HepG2 (cell line): ENCODE measurements around the gene CTCF. TPM values are rescaled to one million over a fixed set of nuclear protein-coding genes. Genes with fewer than 3 reads are reported as not detected.

Source experiments
- ATAC-seq: fragments of 200-7000 bp; cut with Tn5 transposase; 3 replicates; pipeline ENCODE4 v1.9.1; 2020; ENCODE audit warnings: mild to moderate bottlenecking, moderate library complexity
- BruUV-seq: library from RNA; stranded (reverse); fragments of 400-500 nt; replicated peaks from 2 replicates; lab custom pipeline; 2021; lab: Mats Ljungman, UMichigan
- CTCF ChIA-PET: fragments of 300-600 bp; formaldehyde crosslinking; extraction: SDS; loops from one replicate; lab custom pipeline; 2021; ENCODE audit warnings: low total read pairs, inconsistent platforms, low intra/inter-chr PET ratio; lab: Yijun Ruan, JAX
- POLR2A ChIA-PET: fragments of 350-600 bp; sonication (Branson Sonifier 250); formaldehyde crosslinking; loops from one replicate; lab custom pipeline; 2020; ENCODE audit warnings: antibody characterized with exemption, inconsistent platforms; lab: Yijun Ruan, JAX
- DNase-seq: peaks from one replicate; pipeline ENCODE4 v3.0.0-alpha.2; 2015; ENCODE audit warnings: low spot score
- FAIRE-seq: peaks from 3 replicates; lab custom pipeline; 2011; peaks lifted over from hg19 to GRCh38; lab: Jason Lieb, UNC
- H2AFZ ChIP-seq: one replicate; pipeline ENCODE4 v1.6.1; 2011; ENCODE audit warnings: low read length, inconsistent platforms
- H3K27ac ChIP-seq: fragments of 300-600 bp; 3 replicates; pipeline ENCODE4 v1.8.0; 2011; ENCODE audit warnings: mixed run types, mild to moderate bottlenecking, mixed read lengths, low read length, inconsistent platforms; ENCODE audit not compliant: insufficient read depth; ENCODE audit errors: extremely low read length
- H3K27me3 ChIP-seq, 2 experiments: fragments of 200-600 bp in 1 of 2; 2 replicates in 1 of 2; 3 replicates in 1 of 2; pipeline versions ENCODE4 v1.6.0 to v1.8.0; 2011; ENCODE audit warnings: low read length in 2 of 2, mild to moderate bottlenecking in 2 of 2, moderate library complexity in 2 of 2, inconsistent platforms in 1 of 2; ENCODE audit not compliant: insufficient read depth in 2 of 2, control insufficient read depth in 1 of 2
- H3K36me3 ChIP-seq, 2 experiments: fragments of 200-600 bp in 1 of 2; replicated peaks in 1 of 2; 2 replicates in 1 of 2; 3 replicates in 1 of 2; pipeline versions ENCODE4 v1.5.1 to v1.8.0; 2011; ENCODE audit warnings: low read length in 2 of 2, inconsistent platforms in 1 of 2; ENCODE audit not compliant: insufficient read depth in 2 of 2, control insufficient read depth in 1 of 2
- H3K4me1 ChIP-seq: 2 replicates; pipeline ENCODE4 v1.5.1; 2012; ENCODE audit warnings: low read length, inconsistent platforms; ENCODE audit not compliant: insufficient read depth
- H3K4me2 ChIP-seq: 2 replicates; pipeline ENCODE4 v1.6.0; 2011; ENCODE audit warnings: low read depth, low read length, inconsistent platforms
- H3K4me3 ChIP-seq, 3 experiments: fragments of 200-600 bp in 1 of 3; sonication (generic), shearing (Covaris generic) in 1 of 3; replicated peaks in 1 of 3; 2 replicates each; pipeline ENCODE4 v1.5.1; 2011 to 2016; ENCODE audit warnings: low read length in 3 of 3, inconsistent platforms in 2 of 3, low read depth in 2 of 3, mild to moderate bottlenecking in 2 of 3, control low read depth in 1 of 3, mixed read lengths in 1 of 3; ENCODE audit not compliant: insufficient read depth in 1 of 3
- H3K79me2 ChIP-seq: one replicate; pipeline ENCODE4 v1.6.1; 2011; ENCODE audit warnings: low read length, inconsistent platforms; ENCODE audit not compliant: insufficient read depth
- H3K9ac ChIP-seq: 2 replicates; pipeline ENCODE4 v1.6.0; 2011; ENCODE audit warnings: mild to moderate bottlenecking, low read depth, low read length, inconsistent platforms; ENCODE audit not compliant: insufficient read depth
- H3K9me3 ChIP-seq: 2 replicates; pipeline ENCODE4 v1.5.1; 2012; ENCODE audit warnings: mild to moderate bottlenecking, low read length
- H4K20me1 ChIP-seq: 2 replicates; pipeline ENCODE4 v1.6.0; 2011; ENCODE audit warnings: inconsistent platforms, mild to moderate bottlenecking, low read length, moderate library complexity; ENCODE audit not compliant: insufficient read depth
- AKAP8 ChIP-seq: sonication (generic); formaldehyde crosslinking; IDR thresholded peaks from 2 replicates; pipeline ENCODE4 v1.5.1; 2020; ENCODE audit warnings: mild to moderate bottlenecking, missing genetic modification reagents
- BRD4 ChIP-seq: sonication (generic); formaldehyde crosslinking; IDR thresholded peaks from 2 replicates; pipeline ENCODE4 v1.4.0; 2020; ENCODE audit warnings: missing genetic modification reagents
- DMAP1 ChIP-seq: IDR thresholded peaks from 2 replicates; pipeline ENCODE4 v1.6.1; 2016
- EP300 ChIP-seq, 3 experiments: sonication (generic) in 1 of 3; formaldehyde crosslinking in 1 of 3; IDR thresholded peaks; 2 replicates each; pipeline versions ENCODE4 v1.5.1 to v1.6.1; 2011 to 2020; ENCODE audit warnings: low read depth in 2 of 3, low read length in 2 of 3, borderline replicate concordance in 1 of 3, improper control_type of control experiment in 1 of 3, mild to moderate bottlenecking in 1 of 3, missing genetic modification reagents in 1 of 3, moderate library complexity in 1 of 3
- ESRRA ChIP-seq: sonication (generic); formaldehyde crosslinking; IDR thresholded peaks from 2 replicates; pipeline ENCODE4 v1.5.1; 2020; ENCODE audit warnings: mild to moderate bottlenecking, low read depth, missing genetic modification reagents
- FOXA3 ChIP-seq: IDR thresholded peaks from 2 replicates; pipeline ENCODE4 v1.6.1; 2016; ENCODE audit warnings: missing genetic modification reagents, missing compliant biosample characterization
- KDM5A ChIP-seq: fragments of 200-600 bp; sonication (generic); IDR thresholded peaks from 2 replicates; pipeline ENCODE4 v1.7.0; 2018; ENCODE audit warnings: antibody characterized with exemption, mild to moderate bottlenecking, low read length, borderline replicate concordance
- MED8 ChIP-seq: sonication (generic); formaldehyde crosslinking; IDR thresholded peaks from 2 replicates; pipeline ENCODE4 v1.8.1; 2023; ENCODE audit warnings: mild to moderate bottlenecking, missing genetic modification reagents; ENCODE audit not compliant: insufficient replicate concordance
- ZFY ChIP-seq: sonication (generic); formaldehyde crosslinking; IDR thresholded peaks from 2 replicates; pipeline ENCODE4 v1.4.0; 2020; ENCODE audit warnings: missing genetic modification reagents
- ZNF75D ChIP-seq: sonication (generic); formaldehyde crosslinking; IDR thresholded peaks from 2 replicates; pipeline ENCODE4 v1.8.1; 2023; ENCODE audit warnings: missing genetic modification reagents, mild to moderate bottlenecking, borderline replicate concordance
- ZNF839 ChIP-seq: sonication (generic); formaldehyde crosslinking; IDR thresholded peaks from 2 replicates; pipeline ENCODE4 v1.4.0; 2020; ENCODE audit warnings: missing genetic modification reagents, mild to moderate bottlenecking, borderline replicate concordance
- WGBS: methylation state at CpG from one replicate; pipeline ENCODE4 v1.1.6; 2017; ENCODE audit warnings: low lambda C conversion rate; 5-methylcytosine and 5-hydroxymethylcytosine counted together
- in situ Hi-C: cut with HindIII; loops from 2 replicates; pipeline ENCODE4 v1.10.0; 2017; ENCODE audit warnings: low pct_unique_long_range_greater_than_20kb; ENCODE audit not compliant: extremely low pct_ligation_motif_present
- intact Hi-C: fragments of 100-400 bp; cut with micrococcal nuclease; formaldehyde crosslinking; loops from one replicate; pipeline ENCODE4 v1.10.0; 2022; ENCODE audit not compliant: unreplicated experiment
- polyA plus RNA-seq, 8 experiments: library from polyadenylated mRNA; depleted of rRNA in 3 of 8; stranded (reverse) in 7 of 8; unstranded in 1 of 8; fragments of >200 nt; fragmentation: Illumina TruSeq in 4 of 8; extraction: Trizol in 4 of 8; gene quantifications; 2 replicates each; pipeline versions ENCODE4 v1.2.1 to v1.2.3, GENCODE V29; 2011 to 2016; ENCODE audit warnings: low read depth in 4 of 8, missing spikeins in 1 of 8, mixed read lengths in 1 of 8; ENCODE audit not compliant: insufficient read depth in 1 of 8
- total RNA-seq, 5 experiments: library from RNA; depleted of rRNA; stranded (reverse); fragments of >200 nt; fragmentation: Illumina TruSeq; extraction: Trizol; gene quantifications; 2 replicates each; pipeline ENCODE4 v1.2.3, GENCODE V29; 2016; ENCODE audit warnings: low read depth in 1 of 5

CTCF gene
- total and polyA plus RNA-seq, 2 of the 13 experiments (the other 11 are each of a cell fraction or from before 2014, with no cell fraction given) = 19.5 to 37.5 TPM

DNA sequence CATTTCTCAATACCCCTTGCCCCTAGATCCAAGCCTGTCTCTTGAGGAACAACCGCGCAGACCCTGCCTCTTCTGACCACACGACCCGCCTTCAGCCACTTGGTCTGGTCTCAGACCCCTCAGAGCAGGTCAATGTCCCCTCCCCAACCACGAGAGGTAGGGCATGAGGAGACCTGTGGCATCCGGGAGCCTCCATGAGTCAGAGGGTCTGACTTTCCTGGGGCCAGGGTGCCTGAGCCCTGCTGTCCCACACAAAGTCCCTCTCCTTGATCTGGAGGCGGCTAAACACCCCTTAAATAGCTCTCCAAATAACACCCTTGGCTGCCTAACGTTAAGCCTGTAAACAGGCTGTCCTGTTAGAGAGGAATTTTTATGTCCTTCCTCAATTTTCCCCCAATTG, 87.7 kb downstream of the CTCF start:
- BruUV-seq = no TSS peak
- Histone ChIP-seq H3K9me3 (no peaks in the 10 kb centered on the region), H3K27me3 (peaks cover 18 to 86% of the 10 kb centered on the region in 2 experiments), H3K9ac (no peak overlapping the region), H4K20me1 (peaks cover 11% of the 10 kb centered on the region), H3K4me1 (peaks cover 31% of the 10 kb centered on the region), H3K4me2 (no peak overlapping the region), H3K36me3 (no peaks in the 10 kb centered on the region), H3K27ac (no peak overlapping the region), H3K4me3 (no peak overlapping the region), H3K79me2 (no peaks in the 10 kb centered on the region), H2AFZ (no peak overlapping the region)
- ATAC-seq = no peak
- no peak for DNase-seq
- TF ChIP-seq DMAP1 (CRISPR knock-in tag) = no peak
- TF ChIP-seq MED8 = no peak
- no peak for TF ChIP-seq ZNF839 (CRISPR knock-in tag)
- TF ChIP-seq AKAP8 (CRISPR knock-in tag) = no peak
- TF ChIP-seq KDM5A = no peak
- TF ChIP-seq ZNF75D = no peak
- TF ChIP-seq ESRRA (CRISPR knock-in tag) = no peak
- TF ChIP-seq EP300 (IDR thresholded peaks at IDR 0.05; ENCODE audit: low read depth in 2 of 2, low read length in 2 of 2) = no peak
- TF ChIP-seq EP300 (CRISPR knock-in tag; IDR thresholded peaks at IDR 0.05; ENCODE audit: borderline replicate concordance) = no peak
- no peak for TF ChIP-seq ZFY
- no peak for TF ChIP-seq BRD4 (CRISPR knock-in tag)
- no peak for TF ChIP-seq FOXA3 (CRISPR knock-in tag)
- ChIA-PET POLR2A (interaction anchor here (1.1 to 1.9 kb wide), 1 partner anchor 10 kb away, joined by 3 to 6 read pairs; the partner anchor contains the start of gene ACD), CTCF (no interaction called here)
- FAIRE-seq = no peak
- in situ Hi-C loops (no loop called here), intact Hi-C loops (no loop called here)
- 67% methylated on average over 8 of the region's 8 CpGs for WGBS
